PC-3 (cell line): Measurements from ENCODE around the gene CTNND2. TPM values are rescaled to one million over a fixed set of nuclear protein-coding genes. Genes with fewer than 3 reads are reported as not detected.
A peak's percentile ranks its signal among the peaks of the same experiment; 100 is the strongest.

Source experiments
- ATAC-seq: fragments of 200-7000 bp; cut with Tn5 transposase; 2 replicates; pipeline ENCODE4 v1.9.1; 2020; ENCODE audit warnings: mild to moderate bottlenecking, moderate library complexity
- BruUV-seq: library from RNA; stranded (reverse); fragments of 400-500 nt; replicated peaks from 2 replicates; lab custom pipeline; 2021; lab: Mats Ljungman, UMichigan
- CTCF ChIA-PET: fragments of 300-600 bp; sonication (Branson Sonifier 250); formaldehyde crosslinking; loops from one replicate; lab custom pipeline; 2022; ENCODE audit warnings: antibody characterized with exemption; lab: Charles Lee
- POLR2A ChIA-PET: fragments of 300-600 bp; sonication (Branson Sonifier 250); formaldehyde crosslinking; loops from one replicate; lab custom pipeline; 2022; ENCODE audit warnings: antibody characterized with exemption; ENCODE audit not compliant: unreplicated experiment; lab: Charles Lee
- DNase-seq: peaks from one replicate; pipeline ENCODE4 v3.0.0-alpha.2; 2015
- H2AFZ ChIP-seq: fragments of 300-600 bp; sonication (generic); 2 replicates; pipeline ENCODE4 v1.6.0; 2016; ENCODE audit warnings: antibody characterized with exemption, low read length
- H3F3A ChIP-seq: fragments of 300-600 bp; sonication (generic); one replicate; pipeline ENCODE4 v1.6.0; 2017; ENCODE audit warnings: antibody characterized with exemption, low read length, control low read depth, mild to moderate bottlenecking; ENCODE audit not compliant: unreplicated experiment
- H3K27ac ChIP-seq: fragments of 300-600 bp; sonication (generic); 2 replicates; pipeline ENCODE4 v1.5.1; 2016; ENCODE audit warnings: mild to moderate bottlenecking, low read length
- H3K27me3 ChIP-seq: fragments of 300-600 bp; sonication (generic); 2 replicates; pipeline ENCODE4 v1.6.1; 2016; ENCODE audit warnings: low read length, mixed read lengths
- H3K36me3 ChIP-seq: fragments of 300-600 bp; sonication (generic); 2 replicates; pipeline ENCODE4 v1.6.1; 2016; ENCODE audit warnings: low read depth, mixed run types, low read length, mixed read lengths
- H3K4me1 ChIP-seq: fragments of 300-600 bp; sonication (generic); 2 replicates; pipeline ENCODE4 v1.5.1; 2016; ENCODE audit warnings: low read length; ENCODE audit not compliant: insufficient read depth
- H3K4me2 ChIP-seq: fragments of 300-600 bp; sonication (generic); 2 replicates; pipeline ENCODE4 v1.6.0; 2016; ENCODE audit warnings: low read length
- H3K4me3 ChIP-seq: fragments of 300-600 bp; sonication (generic); 2 replicates; pipeline ENCODE4 v1.5.1; 2016; ENCODE audit warnings: mild to moderate bottlenecking, low read length, mixed read lengths
- H3K79me2 ChIP-seq: fragments of 300-600 bp; sonication (generic); 2 replicates; pipeline ENCODE4 v1.6.1; 2017; ENCODE audit warnings: low read length, mixed read lengths
- H3K9ac ChIP-seq: fragments of 300-600 bp; sonication (generic); 2 replicates; pipeline ENCODE4 v1.6.0; 2016; ENCODE audit warnings: mild to moderate bottlenecking, low read length
- H3K9me2 ChIP-seq: fragments of 300-600 bp; sonication (generic); replicated peaks from 2 replicates; pipeline ENCODE4 v1.6.1; 2016; ENCODE audit warnings: mixed run types, low read length, mixed read lengths
- H3K9me3 ChIP-seq: fragments of 300-600 bp; sonication (generic); 2 replicates; pipeline ENCODE4 v1.6.1; 2016; ENCODE audit warnings: low read length, mixed read lengths
- H4K20me1 ChIP-seq: fragments of 300-600 bp; sonication (generic); 2 replicates; pipeline ENCODE4 v1.6.1; 2016; ENCODE audit warnings: low read length, mixed read lengths
- CTCF ChIP-seq: fragments of 300-600 bp; sonication (generic); conservative IDR thresholded peaks from 2 replicates; pipeline ENCODE4 v1.5.1; 2017; ENCODE audit warnings: antibody characterized with exemption, low read depth, mild to moderate bottlenecking, low read length
- EZH2 ChIP-seq: fragments of 300-600 bp; sonication (generic); IDR thresholded peaks from one replicate; pipeline ENCODE4 v1.6.1; 2017; ENCODE audit warnings: antibody characterized with exemption, mild to moderate bottlenecking, low read length; ENCODE audit not compliant: unreplicated experiment
- EZH2phosphoT487 ChIP-seq: fragments of 300-600 bp; sonication (generic); IDR thresholded peaks from 2 replicates; pipeline ENCODE4 v1.6.1; 2018; ENCODE audit warnings: mild to moderate bottlenecking, antibody characterized with exemption, low read length, borderline replicate concordance
- intact Hi-C: fragments of 100-400 bp; cut with micrococcal nuclease; formaldehyde crosslinking; loops from 2 replicates; pipeline ENCODE4 v1.9.0; 2023
- total RNA-seq: library from RNA; depleted of rRNA; stranded (reverse); fragments of >200 nt; gene quantifications from 2 replicates; pipeline ENCODE4 v1.2.3, GENCODE V29; 2014

Gene CTNND2
- total RNA-seq, 1 experiment from 2014 or later, result 1.8 TPM

DNA sequence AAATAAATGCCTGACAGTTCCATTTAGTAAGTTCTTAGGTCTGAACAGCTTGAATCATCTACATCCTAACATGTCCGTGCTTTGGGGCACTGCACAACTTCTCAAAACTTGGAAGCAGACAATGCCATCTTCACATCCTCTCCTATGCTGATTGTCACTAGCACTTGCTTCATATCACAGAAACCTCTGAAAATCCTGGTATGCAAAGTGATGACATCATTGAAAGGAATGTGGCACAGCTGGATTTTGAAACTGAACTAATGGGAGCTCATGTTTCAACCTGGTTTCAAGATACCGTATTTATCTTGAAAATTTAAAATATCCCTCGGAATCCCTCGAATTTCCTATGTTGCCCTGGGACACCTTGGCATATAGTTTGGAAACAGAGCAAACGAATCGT is 653.0 kb downstream of the CTNND2 start:
- H3K27me3 ChIP-seq, result no peaks in the 10 kb centered on the region
- no peaks in the 10 kb centered on the region for H3F3A ChIP-seq
- H3K4me2 ChIP-seq, result peak overlapping the region; percentile 74
- H4K20me1 ChIP-seq, result no peaks in the 10 kb centered on the region
- peak overlapping the region; percentile 42; the same call in 1 of the 2 replicates for H3K4me3 ChIP-seq
- no peak overlapping the region for H3K9ac ChIP-seq
- TF ChIP-seq EZH2 (no peak), CTCF (no peak), EZH2phosphoT487 (no peak)
- no peaks in the 10 kb centered on the region for H3K79me2 ChIP-seq
- ATAC-seq, result peak; percentile 78
- peak; percentile 98 for DNase-seq
- peaks cover 27% of the 10 kb centered on the region for H3K4me1 ChIP-seq
- peak overlapping the region; percentile 43 for H2AFZ ChIP-seq
- no peaks in the 10 kb centered on the region for H3K9me2 ChIP-seq
- CTCF ChIA-PET, result no interaction called here
- no TSS peak for BruUV-seq
- POLR2A ChIA-PET, result no interaction called here
- no peaks in the 10 kb centered on the region for H3K9me3 ChIP-seq
- intact Hi-C loops, result no loop called here
- no peaks in the 10 kb centered on the region for H3K36me3 ChIP-seq
- no peak overlapping the region for H3K27ac ChIP-seq

GRCh38 chr5:11248966-11249365 is 655.3 kb downstream of the CTNND2 start:
- Histone ChIP-seq H3K9me3 (no peaks in the 10 kb centered on the region), H3K9me2 (no peaks in the 10 kb centered on the region), H3F3A (no peaks in the 10 kb centered on the region), H3K36me3 (no peaks in the 10 kb centered on the region), H3K9ac (no peak overlapping the region), H3K4me2 (no peak overlapping the region), H3K27me3 (no peaks in the 10 kb centered on the region), H4K20me1 (no peaks in the 10 kb centered on the region), H3K27ac (no peak overlapping the region), H2AFZ (no peak overlapping the region), H3K4me1 (peaks cover 27% of the 10 kb centered on the region), H3K4me3 (no peak overlapping the region), H3K79me2 (no peaks in the 10 kb centered on the region)
- intact Hi-C loops, result no loop called here
- POLR2A ChIA-PET, result no interaction called here
- no TSS peak for BruUV-seq
- no peak for DNase-seq
- CTCF ChIA-PET, result no interaction called here
- TF ChIP-seq EZH2 (no peak), EZH2phosphoT487 (no peak), CTCF (no peak)
- ATAC-seq, result no peak

- no peak overlapping the region for H3K27ac ChIP-seq
- ChIA-PET CTCF (no interaction called here), POLR2A (no interaction called here)
- H4K20me1 ChIP-seq, result no peaks in the 10 kb centered on the region
- H2AFZ ChIP-seq, result no peak overlapping the region
- no peaks in the 10 kb centered on the region for H3K9me2 ChIP-seq
- H3K9me3 ChIP-seq, result no peaks in the 10 kb centered on the region
- H3K4me2 ChIP-seq, result no peak overlapping the region
- no TSS peak for BruUV-seq
- H3K36me3 ChIP-seq, result no peaks in the 10 kb centered on the region
- peaks cover 18% of the 10 kb centered on the region for H3K4me1 ChIP-seq
- ATAC-seq, result no peak
- no peak for DNase-seq
- H3K27me3 ChIP-seq, result no peaks in the 10 kb centered on the region
- intact Hi-C loops, result no loop called here
- no peaks in the 10 kb centered on the region for H3F3A ChIP-seq
- H3K9ac ChIP-seq, result no peak overlapping the region
- H3K79me2 ChIP-seq, result no peaks in the 10 kb centered on the region
- no peak overlapping the region for H3K4me3 ChIP-seq
- TF ChIP-seq CTCF, result peak; percentile 53
- TF ChIP-seq EZH2phosphoT487, result no peak
- TF ChIP-seq EZH2, result no peak
Observed at GRCh38 chr5:11247224-11247623, 657.0 kb downstream of the CTNND2 start.
